SK-MEL-5 (cell line): ENCODE results near the gene DAPK1. TPM values are rescaled to one million over a fixed set of nuclear protein-coding genes. Genes with fewer than 3 reads are reported as not detected.
A peak's percentile ranks its signal among the peaks of the same experiment; 100 is the strongest.
"Not testable (repeated sequence)": the region's sequence is repeated elsewhere in the genome, so short reads cannot be mapped to it uniquely, and the experiment has no call there.

Experiments used
- DNase-seq: peaks from one replicate; pipeline ENCODE4 v3.0.0-alpha.2; 2016; ENCODE audit warnings: low read depth, low spot score
- in situ Hi-C: cut with HindIII; loops from 2 replicates; pipeline ENCODE4 v1.10.0; 2016; ENCODE audit warnings: low sequenced_read_pairs, high pct_unique_total_duplicates, low pct_unique_long_range_greater_than_20kb
- total RNA-seq: library from RNA; depleted of rRNA; stranded (reverse); fragments of >200 nt; shearing (Covaris generic); gene quantifications from 2 replicates; pipeline ENCODE4 v1.2.3, GENCODE V29; 2014

DAPK1 gene
- total RNA-seq, 1 experiment from 2014 or later: 38.1 TPM

DNA sequence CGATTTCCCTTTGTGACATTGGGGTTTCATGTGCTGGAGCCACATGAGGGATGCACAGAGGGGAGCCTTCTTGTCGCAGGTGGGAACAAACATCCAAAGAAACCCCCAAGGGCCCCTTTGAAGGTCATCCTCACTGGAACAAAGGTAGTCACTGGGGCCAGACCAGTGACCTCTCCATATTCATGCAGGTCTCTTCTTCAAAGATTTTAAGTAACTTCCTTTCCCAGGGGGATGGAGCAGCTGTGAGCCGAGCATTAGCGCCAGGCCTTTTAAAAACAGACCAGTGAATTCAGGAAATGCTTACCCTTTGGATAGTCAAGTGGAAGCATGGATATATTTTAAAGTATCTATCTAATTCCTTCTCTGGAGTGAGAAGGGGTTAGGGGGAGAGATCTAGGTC, 33.0 kb downstream of the DAPK1 start:
- in situ Hi-C loops: no loop called here
- DNase-seq: no peak

DNA sequence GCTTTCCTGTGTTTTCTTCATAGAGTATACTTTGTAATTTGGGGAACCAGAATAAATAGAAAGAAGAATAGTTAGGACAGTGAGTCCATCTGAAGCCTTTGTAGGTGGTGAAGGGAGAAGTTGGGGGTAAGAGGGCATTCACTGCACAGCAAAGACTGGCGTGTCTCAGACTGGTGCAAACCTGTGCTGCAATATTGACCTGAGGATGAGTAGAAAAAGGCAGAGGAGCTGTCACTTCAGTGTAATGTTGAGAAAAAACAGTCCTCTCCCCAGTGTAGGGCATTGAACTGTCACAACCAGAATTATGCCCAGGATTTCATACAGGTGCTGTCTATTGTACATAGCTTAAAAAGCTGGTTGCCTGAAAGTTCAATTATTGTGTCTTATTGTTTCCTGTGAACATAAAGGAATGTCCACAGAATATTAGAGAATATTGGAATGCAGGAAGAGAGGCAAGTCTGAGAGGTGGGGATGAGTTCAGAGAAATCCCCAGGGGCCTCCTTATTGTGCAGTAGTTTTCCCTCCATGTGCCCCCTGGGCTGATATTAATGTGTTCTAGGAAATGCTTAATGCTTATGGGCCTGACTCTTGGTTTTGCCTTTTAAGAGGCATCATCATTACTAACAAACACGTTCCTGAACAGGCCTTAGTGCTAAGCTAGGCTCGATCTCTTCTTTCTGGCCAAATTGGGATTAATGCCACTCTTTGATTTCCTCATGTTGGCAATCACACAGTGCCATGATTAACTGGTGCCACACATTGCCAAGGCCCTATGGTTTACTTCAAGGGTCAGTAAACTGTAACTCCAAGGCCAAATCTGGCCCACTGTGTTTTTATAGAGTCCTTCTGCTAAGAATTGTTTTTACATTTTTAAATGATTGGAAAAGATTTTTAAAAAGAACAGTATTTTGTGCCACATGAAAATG, 34.0 kb downstream of the DAPK1 start:
- no peak for DNase-seq
- in situ Hi-C loops: no loop called here

DNA sequence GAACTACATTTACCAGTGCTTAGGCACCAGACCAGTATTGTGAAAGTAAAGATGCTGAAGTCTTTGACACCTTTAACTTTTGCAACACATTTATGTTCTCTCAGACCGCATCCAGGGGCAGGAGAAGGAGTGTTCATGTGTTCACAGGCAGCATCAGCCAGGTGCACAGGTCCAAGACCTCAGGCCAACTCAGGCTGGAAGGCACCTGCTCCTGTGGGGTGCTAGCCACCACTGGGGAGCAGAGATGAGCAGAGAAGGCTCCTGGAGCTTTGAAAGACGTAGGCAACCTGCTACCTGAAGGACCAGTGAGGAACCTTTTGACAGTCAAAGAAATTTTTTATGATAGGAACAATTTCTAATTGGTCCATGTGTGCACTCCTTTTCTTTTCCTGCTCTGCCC, 35.6 kb downstream of the DAPK1 start:
- DNase-seq: no peak
- in situ Hi-C loops: no loop called here

DNA sequence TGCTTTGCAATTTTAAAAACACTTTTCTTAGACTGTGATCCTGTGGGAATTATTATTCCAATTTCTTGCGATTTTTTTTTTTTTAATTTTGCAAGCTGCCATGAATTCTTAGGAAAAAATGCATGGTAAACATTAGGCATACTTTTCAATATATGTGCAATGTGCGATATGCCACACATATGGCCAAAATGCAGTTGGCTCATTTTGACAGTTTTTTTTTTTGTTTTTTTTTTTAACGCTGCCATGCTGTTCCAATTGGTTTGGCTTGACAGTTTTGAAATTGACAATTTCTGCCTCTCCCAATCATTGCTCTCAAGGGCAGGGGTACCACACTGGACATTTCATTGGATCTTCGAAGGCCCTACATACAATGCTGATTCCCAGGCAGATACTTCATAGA, 36.4 kb downstream of the DAPK1 start:
- DNase-seq: no peak
- in situ Hi-C loops: no loop called here

GRCh38 chr9:87534957-87535356, 37.3 kb downstream of the DAPK1 start:
- in situ Hi-C loops: no loop called here
- no peak for DNase-seq

GRCh38 chr9:87535817-87536539, 38.3 kb downstream of the DAPK1 start:
- in situ Hi-C loops: no loop called here
- DNase-seq: peak; percentile 35

GRCh38 chr9:87537625-87538024, 40.0 kb downstream of the DAPK1 start:
- DNase-seq: no peak
- in situ Hi-C loops: no loop called here

GRCh38 chr9:87540444-87541105, 42.9 kb downstream of the DAPK1 start:
- no peak for DNase-seq
- in situ Hi-C loops: no loop called here

DNA sequence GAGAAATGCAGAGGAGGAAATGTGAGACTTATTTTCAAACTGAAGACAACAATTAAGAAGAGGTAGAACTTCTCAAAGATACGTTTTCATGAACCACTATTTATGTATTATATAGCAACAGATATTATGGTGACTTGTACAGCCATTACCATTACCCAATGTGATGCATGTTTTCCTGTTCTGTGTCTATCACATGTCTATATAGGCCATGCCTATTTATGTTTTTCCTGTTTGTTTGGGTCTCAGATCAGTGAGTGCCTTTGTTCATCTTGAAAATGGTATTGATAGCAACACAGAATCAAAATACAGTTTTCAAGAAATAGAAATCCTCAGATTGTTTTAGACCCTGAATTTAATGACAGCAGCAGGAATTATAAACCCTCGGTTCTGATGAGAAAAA, 44.0 kb downstream of the DAPK1 start:
- no peak for DNase-seq
- in situ Hi-C loops: no loop called here

GRCh38 chr9:87542141-87542540, 44.5 kb downstream of the DAPK1 start:
- in situ Hi-C loops: no loop called here
- DNase-seq: no peak

- DNase-seq: no peak
- in situ Hi-C loops: no loop called here
Measured at GRCh38 chr9:87543251-87543650, 45.6 kb downstream of the DAPK1 start.

GRCh38 chr9:87545858-87546257, 48.2 kb downstream of the DAPK1 start:
- in situ Hi-C loops: no loop called here
- DNase-seq: no peak

- no peak for DNase-seq
- in situ Hi-C loops: no loop called here
Measured at GRCh38 chr9:87546704-87547103, 49.0 kb downstream of the DAPK1 start.

GRCh38 chr9:87547671-87548081, 50.0 kb downstream of the DAPK1 start:
- DNase-seq: peak; percentile 20
- in situ Hi-C loops: no loop called here

GRCh38 chr9:87548159-87548558, 50.5 kb downstream of the DAPK1 start:
- DNase-seq: no peak
- in situ Hi-C loops: no loop called here

DNA sequence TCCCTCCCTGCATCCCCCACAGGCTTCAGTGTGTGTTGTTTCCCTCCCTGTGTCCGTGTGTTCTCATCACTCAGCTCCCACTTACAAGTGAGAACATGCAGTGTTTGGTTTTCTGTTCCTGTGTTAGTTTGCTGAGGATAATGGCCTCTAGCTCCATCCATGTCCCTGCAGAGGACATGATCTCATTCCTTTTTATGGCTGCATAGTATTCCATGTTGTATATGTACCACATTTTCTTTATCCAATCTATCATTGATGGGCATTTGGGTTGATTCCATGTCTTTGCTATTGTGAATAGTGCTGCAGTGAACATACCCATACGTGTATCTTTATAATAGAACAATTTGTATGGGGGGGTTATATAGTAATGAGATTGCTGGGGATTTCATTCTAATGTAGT, 51.4 kb downstream of the DAPK1 start:
- in situ Hi-C loops: not testable (repeated sequence)

GRCh38 chr9:87549791-87550190, 52.1 kb downstream of the DAPK1 start:
- in situ Hi-C loops: no loop called here
- no peak for DNase-seq

More for the DNA sequence above, 51.4 kb downstream of the DAPK1 start:
- not testable (repeated sequence) for DNase-seq

- DNase-seq: no peak
- in situ Hi-C loops: no loop called here
Measured at GRCh38 chr9:87550253-87550954, 52.7 kb downstream of the DAPK1 start.
